Ovary (tissue), 9 donors: ENCODE results near the gene ZDHHC17. TPM values are rescaled to one million over a fixed set of nuclear protein-coding genes. Genes with fewer than 3 reads are reported as not detected.

Source experiments
- DNase-seq, 5 donors: peaks; one replicate each; pipeline ENCODE4 v3.0.0-alpha.2; 2019 to 2020
- H3K27ac ChIP-seq, 2 donors: fragments of 200-600 bp; one replicate each; pipeline versions ENCODE4 v1.5.1 to v1.8.0; 2019 to 2022
- H3K27me3 ChIP-seq: fragments of 200-600 bp; one replicate; pipeline ENCODE4 v1.8.0; 2022
- H3K36me3 ChIP-seq: fragments of 200-600 bp; sonication (generic); one replicate; pipeline ENCODE4 v1.5.1; 2019
- H3K4me1 ChIP-seq: one replicate; pipeline ENCODE4 v1.8.1; 2013; ENCODE audit warnings: mild to moderate bottlenecking, moderate library complexity; ENCODE audit not compliant: insufficient read depth
- H3K4me3 ChIP-seq: fragments of 200-600 bp; sonication (generic); one replicate; pipeline ENCODE4 v1.5.1; 2017
- H3K9me3 ChIP-seq, 2 donors: fragments of 200-600 bp in 1 of 2; sonication (generic) in 1 of 2; one replicate each; pipeline versions ENCODE4 v1.5.1 to v1.8.1; 2013 to 2019; ENCODE audit warnings: mild to moderate bottlenecking in 1 of 2, moderate library complexity in 1 of 2
- CTCF ChIP-seq, 3 donors: fragments of 450-650 bp in 2 of 3; fragments of 200-600 bp in 1 of 3; IDR thresholded peaks; one replicate each; pipeline versions ENCODE4 v1.5.1 to v1.8.0; 2016 to 2022; ENCODE audit warnings: antibody characterized with exemption in 3 of 3, mild to moderate bottlenecking in 1 of 3
- EP300 ChIP-seq: sonication (generic); formaldehyde crosslinking; IDR thresholded peaks from one replicate; pipeline ENCODE4 v1.6.1; 2017; ENCODE audit warnings: antibody characterized with exemption
- POLR2A ChIP-seq: fragments of 450-650 bp; IDR thresholded peaks from one replicate; pipeline ENCODE4 v1.6.1; 2017; ENCODE audit warnings: antibody characterized with exemption, mild to moderate bottlenecking, moderate library complexity
- WGBS, 3 donors: extraction: QIAGEN DNeasy Blood & Tissue Kit in 1 of 3; methylation state at CpG; one replicate each; pipeline versions ENCODE4 v1.1.5 to v1.1.7; 2013 to 2017; 5-methylcytosine and 5-hydroxymethylcytosine counted together
- intact Hi-C, 4 donors: fragments of 100-400 bp; cut with DNase I; formaldehyde crosslinking; loops; one replicate each; pipeline versions ENCODE4 v1.11.0 to v1.15.1; 2022 to 2023
- polyA plus RNA-seq, 2 donors: library from polyadenylated mRNA; stranded (reverse); fragments of 200-250 nt in 1 of 2; fragments of 350-450 nt in 1 of 2; fragmentation: Illumina TruSeq in 1 of 2; extraction: RNeasy Lipid Tissue Mini Kit (QIAGEN cat#74804) in 1 of 2; gene quantifications; one replicate each; pipeline ENCODE4 v1.2.3, GENCODE V29; 2013 to 2014
- total RNA-seq, 7 donors: library from RNA; depleted of rRNA in 2 of 7; stranded (reverse); fragments of >200 nt in 2 of 7; fragmentation: NEBNext Ultra II Directional in 3 of 7; extraction: Animal tissue kit (Norgen Biotek cat#: 25700) in 3 of 7; gene quantifications; one replicate each; pipeline versions ENCODE4 v1.1.0 to v1.2.4, GENCODE V29; 2016 to 2023
- donor health status: DM: no; HTN: no; CAD: no; lungs with moderate emphysema.
- donor health status: DM: no; HTN: no; CAD: no.
- donor health status: Bipolar disorder and iron deficiency.
- donor health status: DM: yes; HTN: yes; CAD: no.
- donor health status: DM: no; HTN: no; CAD: no.
- donor health status: DM: yes; HTN: yes; CAD: no.

Gene ZDHHC17
- total and polyA plus RNA-seq, 9 donors = 19.3 to 76.7 (median 37.6) TPM

- intact Hi-C loops = no loop called here
- Histone ChIP-seq H3K36me3 (no peaks in the 10 kb centered on the region), H3K27ac (no peak overlapping the region), H3K4me3 (no peak overlapping the region), H3K4me1 (no peaks in the 10 kb centered on the region), H3K27me3 (no peaks in the 10 kb centered on the region), H3K9me3 (peaks cover 0 to 3% of the 10 kb centered on the region in 2 donors)
- TF ChIP-seq CTCF (IDR thresholded peaks at IDR 0.05) = no peak
- TF ChIP-seq POLR2A = no peak
- TF ChIP-seq EP300 = no peak
- DNase-seq = no peak
- WGBS, 3 donors = 77 to 82% (median 80%) methylated on average over 4 of the region's 4 CpGs
Observed at GRCh38 chr12:76859611-76860010, 95.7 kb downstream of the ZDHHC17 start.

- no peak for TF ChIP-seq EP300
- TF ChIP-seq CTCF (IDR thresholded peaks at IDR 0.05) = no peak
- no peak for TF ChIP-seq POLR2A
- no peak overlapping the region for H3K27ac ChIP-seq
- DNase-seq = no peak
- intact Hi-C loops = no loop called here
- WGBS, 3 donors = 79 to 82% (median 82%) methylated on average over 3 of the region's 3 CpGs
- H3K9me3 ChIP-seq = peaks cover 0 to 3% of the 10 kb centered on the region in 2 donors
- no peak overlapping the region for H3K4me3 ChIP-seq
- H3K36me3 ChIP-seq = no peaks in the 10 kb centered on the region
- H3K4me1 ChIP-seq = no peaks in the 10 kb centered on the region
- no peaks in the 10 kb centered on the region for H3K27me3 ChIP-seq
Observed at GRCh38 chr12:76860256-76860655, 96.3 kb downstream of the ZDHHC17 start.

GRCh38 chr12:76863005-76863670, 99.2 kb downstream of the ZDHHC17 start:
- no peak overlapping the region for H3K27ac ChIP-seq
- no peaks in the 10 kb centered on the region for H3K4me1 ChIP-seq
- no peak for DNase-seq
- no peak overlapping the region for H3K4me3 ChIP-seq
- WGBS, 3 donors = 78 to 81% (median 80%) methylated on average over 12 of the region's 12 CpGs
- H3K36me3 ChIP-seq = no peaks in the 10 kb centered on the region
- intact Hi-C loops = no loop called here
- H3K9me3 ChIP-seq = no peaks in the 10 kb centered on the region
- TF ChIP-seq POLR2A (no peak), EP300 (no peak), CTCF (IDR thresholded peaks at IDR 0.05) (no peak)
- H3K27me3 ChIP-seq = no peaks in the 10 kb centered on the region

- TF ChIP-seq EP300 = no peak
- no peak for TF ChIP-seq CTCF (IDR thresholded peaks at IDR 0.05)
- TF ChIP-seq POLR2A = no peak
- Histone ChIP-seq H3K4me3 (no peak overlapping the region), H3K27me3 (no peaks in the 10 kb centered on the region), H3K36me3 (no peaks in the 10 kb centered on the region), H3K9me3 (no peaks in the 10 kb centered on the region), H3K27ac (no peak overlapping the region), H3K4me1 (no peaks in the 10 kb centered on the region)
- intact Hi-C loops = no loop called here
- WGBS, 3 donors = 22 to 33% (median 32%) methylated on average over 4 of the region's 4 CpGs
- no peak for DNase-seq
Observed at GRCh38 chr12:76863837-76864236, 99.9 kb downstream of the ZDHHC17 start.
